ENCODE measurements around the gene PRKCD. TPM values are rescaled to one million over a fixed set of nuclear protein-coding genes. Genes with fewer than 3 reads are reported as not detected.

The PRKCD gene
- total RNA-seq, 4 donors from 2014 or later = 36.3 to 73.1 (median 70.6) TPM

DNA sequence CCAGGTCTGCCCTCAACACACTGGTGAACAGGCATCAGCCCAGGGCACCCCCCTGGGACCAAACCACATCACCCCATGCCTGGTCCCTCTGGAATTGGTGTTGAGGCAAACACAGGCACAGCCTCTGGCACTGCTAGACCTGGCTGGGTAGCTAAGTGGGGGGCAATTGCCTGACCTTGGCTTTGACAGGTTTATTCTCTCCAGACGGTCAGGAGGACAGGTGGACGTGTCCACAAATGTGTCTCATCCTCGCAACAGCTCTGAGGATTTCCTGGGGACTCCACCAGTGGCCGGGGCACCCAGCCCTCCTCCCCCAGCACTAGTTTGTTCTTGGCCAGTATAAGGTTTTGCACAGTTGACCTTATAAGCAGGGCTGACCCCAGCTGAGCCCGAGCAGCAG lies 63.5 kb downstream of the PRKCD start:
- H3K27ac ChIP-seq = no peak overlapping the region
- TF ChIP-seq, protein P1, sequence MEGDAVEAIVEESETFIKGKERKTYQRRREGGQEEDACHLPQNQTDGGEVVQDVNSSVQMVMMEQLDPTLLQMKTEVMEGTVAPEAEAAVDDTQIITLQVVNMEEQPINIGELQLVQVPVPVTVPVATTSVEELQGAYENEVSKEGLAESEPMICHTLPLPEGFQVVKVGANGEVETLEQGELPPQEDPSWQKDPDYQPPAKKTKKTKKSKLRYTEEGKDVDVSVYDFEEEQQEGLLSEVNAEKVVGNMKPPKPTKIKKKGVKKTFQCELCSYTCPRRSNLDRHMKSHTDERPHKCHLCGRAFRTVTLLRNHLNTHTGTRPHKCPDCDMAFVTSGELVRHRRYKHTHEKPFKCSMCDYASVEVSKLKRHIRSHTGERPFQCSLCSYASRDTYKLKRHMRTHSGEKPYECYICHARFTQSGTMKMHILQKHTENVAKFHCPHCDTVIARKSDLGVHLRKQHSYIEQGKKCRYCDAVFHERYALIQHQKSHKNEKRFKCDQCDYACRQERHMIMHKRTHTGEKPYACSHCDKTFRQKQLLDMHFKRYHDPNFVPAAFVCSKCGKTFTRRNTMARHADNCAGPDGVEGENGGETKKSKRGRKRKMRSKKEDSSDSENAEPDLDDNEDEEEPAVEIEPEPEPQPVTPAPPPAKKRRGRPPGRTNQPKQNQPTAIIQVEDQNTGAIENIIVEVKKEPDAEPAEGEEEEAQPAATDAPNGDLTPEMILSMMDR (IDR thresholded peaks at IDR 0.05) = no peak
- TF ChIP-seq POLR2A (IDR thresholded peaks at IDR 0.05) = no peak
- no peaks in the 10 kb centered on the region for H3K4me1 ChIP-seq
- no peak for DNase-seq
- H3K9me3 ChIP-seq = no peaks in the 10 kb centered on the region
- H3K4me3 ChIP-seq = no peak overlapping the region
- H3K36me3 ChIP-seq = peaks cover 0 to 63% (median 0%) of the 10 kb centered on the region in 3 donors
- no peaks in the 10 kb centered on the region for H3K27me3 ChIP-seq

DNA sequence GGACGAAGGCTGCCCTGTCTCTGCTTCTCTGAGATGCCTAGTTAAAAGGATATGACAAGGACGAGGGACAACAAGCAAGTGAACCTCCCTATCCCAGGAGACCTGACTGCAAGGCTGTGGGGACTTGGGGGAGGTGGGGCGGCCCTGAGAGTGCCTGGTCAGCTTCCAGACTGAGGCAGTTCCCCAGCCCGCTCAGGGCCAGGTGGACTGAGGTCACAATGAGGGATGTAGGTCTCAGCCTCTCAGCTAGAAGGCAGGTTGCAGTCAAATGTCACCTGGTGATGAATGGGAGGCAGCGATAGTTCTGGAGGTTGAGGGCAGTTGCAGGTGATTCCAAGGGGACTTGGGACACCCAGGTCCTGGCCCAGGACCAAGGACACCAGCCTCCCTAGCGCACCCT lies 64.2 kb downstream of the PRKCD start:
- no peak for TF ChIP-seq POLR2A (IDR thresholded peaks at IDR 0.05)
- TF ChIP-seq, protein P1 (IDR thresholded peaks at IDR 0.05) = no peak
- Histone ChIP-seq H3K9me3 (no peaks in the 10 kb centered on the region), H3K4me3 (no peak overlapping the region), H3K4me1 (no peaks in the 10 kb centered on the region), H3K27ac (no peak overlapping the region), H3K27me3 (no peaks in the 10 kb centered on the region), H3K36me3 (peaks cover 0 to 70% (median 0%) of the 10 kb centered on the region in 3 donors)
- DNase-seq = no peak

DNA sequence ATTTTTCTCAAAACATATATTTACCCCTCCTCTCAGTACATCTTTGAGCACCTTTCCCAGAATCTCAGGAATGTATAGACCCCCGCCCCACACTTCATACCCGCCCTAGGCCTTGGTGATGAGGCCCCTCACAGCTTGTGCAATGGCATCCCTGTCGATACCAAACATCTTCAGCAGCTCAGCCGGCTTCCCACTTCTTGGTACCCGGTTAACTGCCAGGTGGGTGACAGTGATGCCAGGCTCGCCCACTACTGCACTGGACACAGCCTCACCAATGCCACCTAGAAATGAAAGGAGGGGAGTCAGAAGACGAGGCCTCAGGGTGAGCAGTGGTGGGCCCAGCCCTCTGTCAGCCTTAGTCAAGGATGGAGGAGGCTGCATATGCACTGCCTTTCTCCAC lies 64.6 kb downstream of the PRKCD start:
- Histone ChIP-seq H3K36me3 (peaks cover 0 to 75% (median 0%) of the 10 kb centered on the region in 3 donors), H3K4me1 (no peaks in the 10 kb centered on the region), H3K27me3 (no peaks in the 10 kb centered on the region), H3K27ac (no peak overlapping the region), H3K9me3 (no peaks in the 10 kb centered on the region), H3K4me3 (no peak overlapping the region)
- DNase-seq = no peak
- TF ChIP-seq POLR2A (IDR thresholded peaks at IDR 0.05) = no peak
- TF ChIP-seq, protein P1 (IDR thresholded peaks at IDR 0.05) = no peak

DNA sequence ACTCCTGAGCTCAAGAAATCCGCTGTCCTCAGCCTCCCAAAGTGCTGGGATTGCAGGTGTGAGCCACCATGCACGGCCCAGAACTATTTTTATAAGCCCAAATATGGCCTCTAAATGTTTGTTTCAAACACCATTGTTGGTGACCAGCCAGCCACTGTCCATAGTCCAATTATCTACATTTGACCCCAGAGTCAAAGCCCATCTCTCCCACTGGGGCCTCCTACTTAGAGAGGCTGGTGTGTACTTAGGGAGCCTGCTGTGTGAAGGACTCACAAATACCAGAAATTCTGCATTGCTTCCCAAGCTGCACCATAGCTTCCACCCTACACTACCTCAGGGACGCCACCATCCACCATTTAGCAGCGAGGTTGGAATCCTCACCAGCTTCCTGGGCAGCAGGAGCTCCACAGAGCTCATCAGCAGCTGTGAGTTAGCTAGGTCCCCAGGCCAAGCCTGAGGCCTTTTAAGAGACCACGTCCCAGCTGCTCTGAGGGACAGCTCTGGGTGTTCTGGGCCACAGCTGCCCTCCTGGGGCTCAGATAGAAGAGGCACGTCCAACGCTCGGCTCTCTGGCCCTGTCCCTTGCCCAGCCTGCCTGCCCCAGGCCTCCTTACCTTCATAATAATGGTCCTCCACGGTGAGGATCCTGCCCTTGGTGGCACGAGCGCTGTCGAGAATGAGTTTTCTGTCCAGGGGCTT lies 65.3 kb downstream of the PRKCD start:
- Histone ChIP-seq H3K4me1 (no peaks in the 10 kb centered on the region), H3K27me3 (no peaks in the 10 kb centered on the region), H3K36me3 (peaks cover 0 to 81% (median 0%) of the 10 kb centered on the region in 3 donors), H3K27ac (no peak overlapping the region), H3K4me3 (no peak overlapping the region), H3K9me3 (no peaks in the 10 kb centered on the region)
- no peak for DNase-seq
- TF ChIP-seq, protein P1 (IDR thresholded peaks at IDR 0.05) = no peak
- no peak for TF ChIP-seq POLR2A (IDR thresholded peaks at IDR 0.05)

DNA sequence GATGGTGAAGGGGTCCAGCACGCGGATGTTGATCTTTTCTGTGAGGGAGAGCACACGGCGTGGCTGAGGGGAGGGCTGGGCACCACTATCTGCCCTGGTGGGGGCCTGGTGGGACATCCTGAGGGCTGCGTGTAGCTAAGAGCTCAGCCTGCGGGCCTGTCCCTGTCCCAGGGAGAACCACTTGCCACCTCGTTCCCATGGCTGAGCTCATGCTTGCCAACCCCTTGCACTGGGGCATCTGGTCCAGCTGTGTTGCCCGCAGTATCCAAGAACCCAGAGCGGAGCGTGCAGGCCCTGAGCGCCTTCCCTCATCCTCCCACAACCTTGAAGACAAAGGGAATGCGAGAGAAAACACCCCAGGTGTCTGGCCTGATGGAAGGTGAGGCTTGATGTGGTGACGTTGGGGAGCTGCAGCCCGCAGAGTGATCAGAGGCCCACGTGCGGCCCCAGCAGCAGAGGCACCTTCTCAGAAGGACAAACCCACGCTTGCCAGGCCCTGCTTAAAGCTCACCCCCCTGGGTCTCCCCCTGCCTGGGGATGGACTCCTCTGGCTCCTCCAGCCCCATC lies 65.9 kb downstream of the PRKCD start:
- TF ChIP-seq POLR2A (IDR thresholded peaks at IDR 0.05) = no peak
- TF ChIP-seq, protein P1 (IDR thresholded peaks at IDR 0.05) = no peak
- DNase-seq = no peak

More for the DNA sequence above, 65.9 kb downstream of the PRKCD start:
- H3K4me1 ChIP-seq = no peaks in the 10 kb centered on the region
- no peak overlapping the region for H3K4me3 ChIP-seq
- H3K27ac ChIP-seq = no peak overlapping the region
- H3K27me3 ChIP-seq = no peaks in the 10 kb centered on the region
- H3K36me3 ChIP-seq = peaks cover 0 to 87% (median 0%) of the 10 kb centered on the region in 3 donors
- no peaks in the 10 kb centered on the region for H3K9me3 ChIP-seq

All from Peyer's patch (tissue), 4 donors.